Neural cell (in vitro differentiated cells): ENCODE measurements around the gene NDFIP2. TPM values are rescaled to one million over a fixed set of nuclear protein-coding genes. Genes with fewer than 3 reads are reported as not detected.

ENCODE experiments used
- H2AFZ ChIP-seq: fragments of 200-600, 300-800 bp; sonication (generic), shearing (Covaris generic); 2 replicates; pipeline ENCODE4 v1.6.0; 2014; ENCODE audit warnings: low read depth, mild to moderate bottlenecking, antibody characterized with exemption, low read length, moderate library complexity
- H3F3A ChIP-seq: fragments of 200-600 bp; shearing (Covaris generic); 2 replicates; pipeline ENCODE4 v1.6.1; 2016; ENCODE audit warnings: mild to moderate bottlenecking, moderate library complexity, mixed read lengths, antibody characterized with exemption, low read length; ENCODE audit not compliant: insufficient read depth, poor library complexity, severe bottlenecking
- H3K27ac ChIP-seq: fragments of 200-600, 300-800 bp; sonication (generic), shearing (Covaris generic); 2 replicates; pipeline ENCODE4 v1.5.1; 2014; ENCODE audit warnings: mild to moderate bottlenecking, low read length, moderate library complexity
- H3K27me3 ChIP-seq: fragments of 300-800, 200-600 bp; sonication (generic), shearing (Covaris generic); 2 replicates; pipeline ENCODE4 v1.6.0; 2014; ENCODE audit warnings: mild to moderate bottlenecking, low read depth, low read length, moderate library complexity; ENCODE audit not compliant: insufficient read depth
- H3K36me3 ChIP-seq: fragments of 300-800, 200-600 bp; sonication (generic), shearing (Covaris generic); 2 replicates; pipeline ENCODE4 v1.5.1; 2014; ENCODE audit warnings: mild to moderate bottlenecking, antibody characterized with exemption, low read length, moderate library complexity; ENCODE audit not compliant: insufficient read depth
- H3K4me2 ChIP-seq: fragments of 300-800, 200-600 bp; sonication (generic), shearing (Covaris generic); 2 replicates; pipeline ENCODE4 v1.6.0; 2014; ENCODE audit warnings: mild to moderate bottlenecking, low read length
- H3K4me3 ChIP-seq: fragments of 300-800, 200-600 bp; sonication (generic), shearing (Covaris generic); 2 replicates; pipeline ENCODE4 v1.5.1; 2014; ENCODE audit warnings: mild to moderate bottlenecking, low read length, moderate library complexity
- H3K79me2 ChIP-seq: fragments of 200-600 bp; shearing (Covaris generic); replicated peaks from 2 replicates; pipeline ENCODE4 v1.6.0; 2014; ENCODE audit warnings: mild to moderate bottlenecking, low read length, moderate library complexity; ENCODE audit not compliant: insufficient read depth
- H3K9ac ChIP-seq: fragments of 300-800, 200-600 bp; sonication (generic), shearing (Covaris generic); 2 replicates; pipeline ENCODE4 v1.6.1; 2016; ENCODE audit warnings: mild to moderate bottlenecking, low read length, mixed read lengths
- H3K9me2 ChIP-seq: fragments of 200-600 bp; shearing (Covaris generic); 2 replicates; pipeline ENCODE4 v1.6.1; 2016; ENCODE audit warnings: mild to moderate bottlenecking, low read length, mixed read lengths; ENCODE audit not compliant: insufficient read depth
- H3K9me3 ChIP-seq: fragments of 200-600, 300-800 bp; sonication (generic), shearing (Covaris generic); 2 replicates; pipeline ENCODE4 v1.6.1; 2016; ENCODE audit warnings: mild to moderate bottlenecking, mixed run types, low read length, moderate library complexity, mixed read lengths
- H4K20me1 ChIP-seq: fragments of 200-600 bp; shearing (Covaris generic); 2 replicates; pipeline ENCODE4 v1.6.1; 2016; ENCODE audit warnings: mild to moderate bottlenecking, mixed run types; ENCODE audit not compliant: insufficient read depth
- EP300 ChIP-seq: fragments of 450-650 bp; conservative IDR thresholded peaks from 2 replicates; pipeline ENCODE4 v1.6.1; 2014; ENCODE audit warnings: antibody characterized with exemption, mild to moderate bottlenecking, moderate library complexity; ENCODE audit not compliant: poor library complexity, severe bottlenecking
- EZH2 ChIP-seq: fragments of 200-600, 300-800 bp; shearing (Covaris generic), sonication (generic); IDR thresholded peaks from 2 replicates; pipeline ENCODE4 v1.6.1; 2014; ENCODE audit warnings: antibody characterized with exemption, low read length, borderline replicate concordance, mild to moderate bottlenecking; ENCODE audit not compliant: insufficient read depth, poor library complexity, severe bottlenecking
- MXI1 ChIP-seq: fragments of 450-650 bp; conservative IDR thresholded peaks from 2 replicates; pipeline ENCODE4 v1.6.1; 2014; ENCODE audit warnings: antibody characterized with exemption, mild to moderate bottlenecking; ENCODE audit not compliant: poor library complexity, severe bottlenecking
- POLR2AphosphoS5 ChIP-seq: IDR thresholded peaks from 2 replicates; pipeline ENCODE4 v1.6.1; 2012
- RAD21 ChIP-seq: fragments of 450-650 bp; conservative IDR thresholded peaks from 2 replicates; pipeline ENCODE4 v1.6.1; 2014; ENCODE audit warnings: antibody characterized with exemption, mild to moderate bottlenecking, moderate library complexity
- SMC3 ChIP-seq: fragments of 450-650 bp; conservative IDR thresholded peaks from 2 replicates; pipeline ENCODE4 v1.6.1; 2014; ENCODE audit warnings: antibody characterized with exemption, mild to moderate bottlenecking, moderate library complexity; ENCODE audit not compliant: poor library complexity
- TAF1 ChIP-seq: IDR thresholded peaks from 2 replicates; pipeline ENCODE4 v1.6.1; 2012; ENCODE audit warnings: low read depth
- polyA plus RNA-seq: library from polyadenylated mRNA; depleted of rRNA; stranded (reverse); fragments of >200 nt; gene quantifications from 2 replicates; pipeline ENCODE4 v1.2.3, GENCODE V29; 2014
- TF ChIP-seq, protein P1 (sequence below): fragments of 450-650 bp; IDR thresholded peaks from 2 replicates; pipeline ENCODE4 v1.5.1; 2014; ENCODE audit warnings: antibody characterized with exemption, mild to moderate bottlenecking, moderate library complexity; ENCODE audit not compliant: poor library complexity, severe bottlenecking
- TF ChIP-seq, protein P2 (sequence below): IDR thresholded peaks from 2 replicates; pipeline ENCODE4 v1.6.1; 2012; ENCODE audit warnings: borderline replicate concordance

The NDFIP2 gene
- polyA plus RNA-seq, 1 donor from 2014 or later, result 41.2 TPM

DNA sequence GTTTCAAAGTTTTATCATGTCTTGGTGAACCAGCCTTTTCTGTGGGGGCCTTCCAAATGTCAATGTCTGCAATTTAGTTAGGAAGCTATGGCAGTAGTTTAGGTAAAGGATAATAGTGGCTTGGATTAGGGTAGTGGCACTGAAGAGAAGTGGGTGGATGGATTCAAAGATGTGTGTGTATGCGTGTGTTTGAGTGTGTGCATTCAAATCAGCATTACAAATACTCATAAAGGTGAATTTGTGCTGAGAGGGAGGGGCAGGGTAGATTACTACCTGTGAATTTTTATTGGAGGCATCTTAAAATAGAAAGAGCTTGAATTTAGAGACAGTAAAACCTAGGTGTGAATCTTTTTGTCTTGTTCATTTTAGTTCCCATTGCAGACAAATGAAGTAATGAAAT is 16.9 kb downstream of the NDFIP2 start:
- no peaks in the 10 kb centered on the region for H3K9me3 ChIP-seq
- no peak overlapping the region for H3K4me3 ChIP-seq
- TF ChIP-seq SMC3, result no peak
- H3K4me2 ChIP-seq, result no peak overlapping the region
- no peaks in the 10 kb centered on the region for H3K36me3 ChIP-seq
- no peaks in the 10 kb centered on the region for H4K20me1 ChIP-seq
- no peaks in the 10 kb centered on the region for H3K79me2 ChIP-seq
- H3K9ac ChIP-seq, result no peak overlapping the region
- no peaks in the 10 kb centered on the region for H3K27me3 ChIP-seq
- H3K27ac ChIP-seq, result no peak overlapping the region
- H3K9me2 ChIP-seq, result no peaks in the 10 kb centered on the region
- no peak overlapping the region for H2AFZ ChIP-seq
- no peaks in the 10 kb centered on the region for H3F3A ChIP-seq

DNA sequence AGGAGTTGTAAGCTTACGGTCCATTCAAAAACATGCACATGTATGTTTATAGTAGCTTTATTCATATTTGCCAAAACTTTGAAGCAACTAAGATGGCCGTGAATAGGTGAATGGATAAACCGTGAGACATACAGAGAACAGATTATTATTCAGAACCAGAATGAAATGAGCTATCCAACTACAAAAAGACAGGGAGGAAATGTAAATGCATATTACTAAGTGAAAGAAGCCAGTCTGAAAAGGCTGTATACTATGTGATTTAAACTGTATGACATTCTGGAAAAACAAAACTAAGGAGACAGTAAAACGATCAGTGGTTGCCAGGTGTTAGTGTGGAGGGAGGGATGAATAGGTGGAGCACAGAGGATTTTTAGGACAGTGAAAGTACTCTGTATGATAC is 19.9 kb downstream of the NDFIP2 start:
- H3K9me3 ChIP-seq, result no peaks in the 10 kb centered on the region
- H2AFZ ChIP-seq, result no peak overlapping the region
- no peaks in the 10 kb centered on the region for H3F3A ChIP-seq
- H3K79me2 ChIP-seq, result no peaks in the 10 kb centered on the region
- H3K27ac ChIP-seq, result no peak overlapping the region
- no peaks in the 10 kb centered on the region for H3K36me3 ChIP-seq
- no peak overlapping the region for H3K9ac ChIP-seq
- no peaks in the 10 kb centered on the region for H3K27me3 ChIP-seq
- TF ChIP-seq POLR2AphosphoS5 (no peak), TAF1 (no peak), EP300 (no peak), SMC3 (no peak), EZH2 (no peak), MXI1 (no peak), RAD21 (no peak)
- TF ChIP-seq, protein P1, sequence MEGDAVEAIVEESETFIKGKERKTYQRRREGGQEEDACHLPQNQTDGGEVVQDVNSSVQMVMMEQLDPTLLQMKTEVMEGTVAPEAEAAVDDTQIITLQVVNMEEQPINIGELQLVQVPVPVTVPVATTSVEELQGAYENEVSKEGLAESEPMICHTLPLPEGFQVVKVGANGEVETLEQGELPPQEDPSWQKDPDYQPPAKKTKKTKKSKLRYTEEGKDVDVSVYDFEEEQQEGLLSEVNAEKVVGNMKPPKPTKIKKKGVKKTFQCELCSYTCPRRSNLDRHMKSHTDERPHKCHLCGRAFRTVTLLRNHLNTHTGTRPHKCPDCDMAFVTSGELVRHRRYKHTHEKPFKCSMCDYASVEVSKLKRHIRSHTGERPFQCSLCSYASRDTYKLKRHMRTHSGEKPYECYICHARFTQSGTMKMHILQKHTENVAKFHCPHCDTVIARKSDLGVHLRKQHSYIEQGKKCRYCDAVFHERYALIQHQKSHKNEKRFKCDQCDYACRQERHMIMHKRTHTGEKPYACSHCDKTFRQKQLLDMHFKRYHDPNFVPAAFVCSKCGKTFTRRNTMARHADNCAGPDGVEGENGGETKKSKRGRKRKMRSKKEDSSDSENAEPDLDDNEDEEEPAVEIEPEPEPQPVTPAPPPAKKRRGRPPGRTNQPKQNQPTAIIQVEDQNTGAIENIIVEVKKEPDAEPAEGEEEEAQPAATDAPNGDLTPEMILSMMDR, result no peak
- TF ChIP-seq, protein P2, sequence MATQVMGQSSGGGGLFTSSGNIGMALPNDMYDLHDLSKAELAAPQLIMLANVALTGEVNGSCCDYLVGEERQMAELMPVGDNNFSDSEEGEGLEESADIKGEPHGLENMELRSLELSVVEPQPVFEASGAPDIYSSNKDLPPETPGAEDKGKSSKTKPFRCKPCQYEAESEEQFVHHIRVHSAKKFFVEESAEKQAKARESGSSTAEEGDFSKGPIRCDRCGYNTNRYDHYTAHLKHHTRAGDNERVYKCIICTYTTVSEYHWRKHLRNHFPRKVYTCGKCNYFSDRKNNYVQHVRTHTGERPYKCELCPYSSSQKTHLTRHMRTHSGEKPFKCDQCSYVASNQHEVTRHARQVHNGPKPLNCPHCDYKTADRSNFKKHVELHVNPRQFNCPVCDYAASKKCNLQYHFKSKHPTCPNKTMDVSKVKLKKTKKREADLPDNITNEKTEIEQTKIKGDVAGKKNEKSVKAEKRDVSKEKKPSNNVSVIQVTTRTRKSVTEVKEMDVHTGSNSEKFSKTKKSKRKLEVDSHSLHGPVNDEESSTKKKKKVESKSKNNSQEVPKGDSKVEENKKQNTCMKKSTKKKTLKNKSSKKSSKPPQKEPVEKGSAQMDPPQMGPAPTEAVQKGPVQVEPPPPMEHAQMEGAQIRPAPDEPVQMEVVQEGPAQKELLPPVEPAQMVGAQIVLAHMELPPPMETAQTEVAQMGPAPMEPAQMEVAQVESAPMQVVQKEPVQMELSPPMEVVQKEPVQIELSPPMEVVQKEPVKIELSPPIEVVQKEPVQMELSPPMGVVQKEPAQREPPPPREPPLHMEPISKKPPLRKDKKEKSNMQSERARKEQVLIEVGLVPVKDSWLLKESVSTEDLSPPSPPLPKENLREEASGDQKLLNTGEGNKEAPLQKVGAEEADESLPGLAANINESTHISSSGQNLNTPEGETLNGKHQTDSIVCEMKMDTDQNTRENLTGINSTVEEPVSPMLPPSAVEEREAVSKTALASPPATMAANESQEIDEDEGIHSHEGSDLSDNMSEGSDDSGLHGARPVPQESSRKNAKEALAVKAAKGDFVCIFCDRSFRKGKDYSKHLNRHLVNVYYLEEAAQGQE, result no peak
- no peaks in the 10 kb centered on the region for H3K9me2 ChIP-seq
- H3K4me2 ChIP-seq, result no peak overlapping the region
- H4K20me1 ChIP-seq, result no peaks in the 10 kb centered on the region
- no peak overlapping the region for H3K4me3 ChIP-seq

DNA sequence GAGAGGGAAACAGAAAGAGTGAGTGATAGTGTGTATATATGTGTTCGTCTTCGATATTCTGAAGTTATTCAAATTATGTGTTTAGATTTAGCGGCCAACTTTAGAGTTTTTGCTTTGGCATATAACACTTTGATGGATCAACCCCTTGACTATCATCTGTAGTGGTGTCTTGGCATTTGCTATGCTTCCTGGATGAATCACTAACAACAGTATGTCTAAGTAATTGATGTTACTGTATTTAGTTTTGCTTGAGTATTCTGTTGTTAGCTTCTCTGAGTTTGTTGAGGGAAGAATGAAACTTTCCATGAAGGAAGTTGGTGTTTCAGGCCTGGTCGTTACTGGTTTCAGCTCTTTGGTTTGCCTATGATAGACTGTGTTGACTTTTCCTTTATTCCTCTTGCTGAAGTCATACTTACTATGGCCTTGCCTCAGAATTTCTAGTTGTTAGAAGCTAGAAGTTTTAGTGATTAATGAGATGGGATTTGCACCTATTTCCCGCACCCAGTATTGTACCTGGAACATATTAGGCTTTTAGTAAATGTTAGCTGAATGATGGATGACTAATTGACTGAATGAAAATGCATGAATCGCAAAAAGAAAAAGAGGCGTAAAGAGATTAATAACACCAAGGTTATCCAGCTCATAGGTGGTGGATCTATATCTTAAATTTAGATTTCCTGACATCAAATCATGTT is 20.7 kb downstream of the NDFIP2 start:
- H3K79me2 ChIP-seq, result no peaks in the 10 kb centered on the region
- TF ChIP-seq, protein P2, result no peak
- TF ChIP-seq POLR2AphosphoS5 (no peak), MXI1 (no peak)

More for the DNA sequence above, 20.7 kb downstream of the NDFIP2 start:
- H4K20me1 ChIP-seq, result no peaks in the 10 kb centered on the region
- H3K27ac ChIP-seq, result no peak overlapping the region
- no peak overlapping the region for H3K4me3 ChIP-seq
- H3K27me3 ChIP-seq, result no peaks in the 10 kb centered on the region
- no peaks in the 10 kb centered on the region for H3K9me2 ChIP-seq
- no peaks in the 10 kb centered on the region for H3F3A ChIP-seq
- H3K4me2 ChIP-seq, result no peak overlapping the region
- H3K9ac ChIP-seq, result no peak overlapping the region
- H3K9me3 ChIP-seq, result no peaks in the 10 kb centered on the region
- H2AFZ ChIP-seq, result no peak overlapping the region
- no peaks in the 10 kb centered on the region for H3K36me3 ChIP-seq
